CD14-positive monocyte (primary cell): ENCODE results near the gene DNAI2. TPM values are rescaled to one million over a fixed set of nuclear protein-coding genes. Genes with fewer than 3 reads are reported as not detected.

Experiments
- DNase-seq, 3 donors: peaks; one replicate each; pipeline ENCODE4 v3.0.0-alpha.2; 2011 to 2022
- H2AFZ ChIP-seq: 2 replicates; pipeline ENCODE4 v1.6.0; 2012; ENCODE audit warnings: mild to moderate bottlenecking, low read depth, low read length, inconsistent platforms; ENCODE audit not compliant: insufficient read depth, poor library complexity, severe bottlenecking
- H3K27ac ChIP-seq, 2 donors: 1 replicate in 1 of 2; 2 replicates in 1 of 2; pipeline ENCODE4 v1.5.1; 2012 to 2013; ENCODE audit warnings: low read length in 2 of 2, control low read depth in 1 of 2, inconsistent platforms in 1 of 2, low read depth in 1 of 2, mild to moderate bottlenecking in 1 of 2
- H3K27me3 ChIP-seq, 2 donors: one replicate each; pipeline versions ENCODE4 v1.6.0 to v1.6.1; 2011 to 2013; ENCODE audit warnings: low read length in 2 of 2; ENCODE audit not compliant: control insufficient read depth in 2 of 2, insufficient read depth in 2 of 2
- H3K36me3 ChIP-seq, 2 donors: replicated peaks in 1 of 2; 1 replicate in 1 of 2; 2 replicates in 1 of 2; pipeline versions ENCODE4 v1.5.1 to v1.6.1; 2012 to 2013; ENCODE audit warnings: low read length in 2 of 2, control low read depth in 1 of 2, inconsistent platforms in 1 of 2, mild to moderate bottlenecking in 1 of 2; ENCODE audit not compliant: insufficient read depth in 2 of 2, control insufficient read depth in 1 of 2
- H3K4me1 ChIP-seq, 2 donors: 1 replicate in 1 of 2; 2 replicates in 1 of 2; pipeline versions ENCODE4 v1.5.1 to v1.6.1; 2012 to 2013; ENCODE audit warnings: low read length in 2 of 2, control low read depth in 1 of 2, inconsistent platforms in 1 of 2, mild to moderate bottlenecking in 1 of 2, moderate library complexity in 1 of 2; ENCODE audit not compliant: insufficient read depth in 2 of 2, control insufficient read depth in 1 of 2
- H3K4me2 ChIP-seq: replicated peaks from 2 replicates; pipeline ENCODE3; 2012; ENCODE audit warnings: low read length, moderate library complexity, mild to moderate bottlenecking; ENCODE audit not compliant: poor library complexity, severe bottlenecking; ENCODE audit errors: extremely low read depth
- H3K4me3 ChIP-seq, 3 experiments: fragments of 200-600 bp in 1 of 3; sonication (generic) in 1 of 3; replicated peaks in 1 of 3; 1 replicate in 2 of 3; 2 replicates in 1 of 3; pipeline ENCODE4 v1.5.1; 2011 to 2013; ENCODE audit warnings: low read length in 3 of 3, mild to moderate bottlenecking in 3 of 3, control low read depth in 2 of 3, low read depth in 2 of 3, inconsistent platforms in 1 of 3, moderate library complexity in 1 of 3
- H3K79me2 ChIP-seq: 2 replicates; pipeline ENCODE4 v1.6.0; 2012; ENCODE audit warnings: mild to moderate bottlenecking, control low read depth, inconsistent platforms, low read length, moderate library complexity; ENCODE audit not compliant: insufficient read depth
- H3K9ac ChIP-seq: 2 replicates; pipeline ENCODE4 v1.6.0; 2017; ENCODE audit warnings: low read length, mild to moderate bottlenecking; ENCODE audit not compliant: insufficient read depth, poor library complexity, severe bottlenecking
- H3K9me3 ChIP-seq, 2 donors: replicated peaks in 1 of 2; 1 replicate in 1 of 2; 2 replicates in 1 of 2; pipeline versions ENCODE4 v1.5.1 to v1.6.1; 2012 to 2013; ENCODE audit warnings: low read length in 2 of 2, control low read depth in 1 of 2; ENCODE audit not compliant: control insufficient read depth in 1 of 2, insufficient read depth in 1 of 2
- H4K20me1 ChIP-seq: 2 replicates; pipeline ENCODE4 v1.6.0; 2012; ENCODE audit warnings: mild to moderate bottlenecking, low read length, control low read depth, moderate library complexity; ENCODE audit not compliant: insufficient read depth
- H3K27ac Mint-ChIP-seq, 7 donors: one replicate each; pipeline ENCODE4 v1.8.0; 2020; ENCODE audit warnings: mild to moderate bottlenecking in 7 of 7, mixed read lengths in 7 of 7, moderate library complexity in 6 of 7, inconsistent platforms in 2 of 7
- H3K27me3 Mint-ChIP-seq, 3 donors: one replicate each; pipeline ENCODE4 v1.8.0; 2021 to 2022; ENCODE audit warnings: low read depth in 3 of 3, mild to moderate bottlenecking in 3 of 3, mixed read lengths in 3 of 3, moderate library complexity in 3 of 3, inconsistent platforms in 1 of 3
- H3K36me3 Mint-ChIP-seq, 2 donors: one replicate each; pipeline ENCODE4 v1.8.0; 2020; ENCODE audit warnings: mixed read lengths in 2 of 2, inconsistent platforms in 1 of 2, mild to moderate bottlenecking in 1 of 2
- H3K4me1 Mint-ChIP-seq: one replicate; pipeline ENCODE4 v1.8.0; 2020; ENCODE audit warnings: mild to moderate bottlenecking, mixed read lengths
- H3K4me3 Mint-ChIP-seq, 2 donors: one replicate each; pipeline ENCODE4 v1.8.0; 2020; ENCODE audit warnings: mild to moderate bottlenecking in 2 of 2, mixed read lengths in 2 of 2, moderate library complexity in 1 of 2
- H3K9me3 Mint-ChIP-seq, 7 donors: one replicate each; pipeline ENCODE4 v1.8.0; 2020 to 2022; ENCODE audit warnings: mixed read lengths in 7 of 7, mild to moderate bottlenecking in 6 of 7, moderate library complexity in 6 of 7, inconsistent platforms in 2 of 7
- CTCF ChIP-seq: fragments of 200-600 bp; IDR thresholded peaks from one replicate; pipeline ENCODE4 v1.8.0; 2022; ENCODE audit warnings: antibody characterized with exemption, mild to moderate bottlenecking
- WGBS: methylation state at CpG from one replicate; pipeline ENCODE4 v1.1.5; 2013; ENCODE audit warnings: missing lambda C conversion rate; ENCODE audit not compliant: insufficient coverage; 5-methylcytosine and 5-hydroxymethylcytosine counted together
- intact Hi-C, 2 donors: fragments of 100-400 bp; cut with micrococcal nuclease; formaldehyde crosslinking; loops; one replicate each; pipeline versions ENCODE4 v1.15.0 to v1.15.1; 2023
- polyA plus RNA-seq, 3 donors: library from polyadenylated mRNA; depleted of rRNA in 1 of 3; unstranded in 2 of 3; stranded (reverse) in 1 of 3; fragments of 300-500 nt in 2 of 3; fragments of >200 nt in 1 of 3; fragmentation: Illumina TruSeq in 2 of 3; gene quantifications; 1 replicate in 2 of 3; 2 replicates in 1 of 3; pipeline ENCODE4 v1.2.3, GENCODE V29; 2012 to 2021

The DNAI2 gene
- polyA plus RNA-seq, 3 donors = 0.07 TPM; not detected in 2

- intact Hi-C loops = no loop called here
- 85% methylated on average over 7 of the region's 9 CpGs for WGBS
- peaks cover 0 to 2% (median 0%) of the 10 kb centered on the region in 7 donors for H3K9me3 Mint-ChIP-seq
- H3K4me1 ChIP-seq = no peaks in the 10 kb centered on the region
- no peak for TF ChIP-seq CTCF
- no peaks in the 10 kb centered on the region for H3K36me3 ChIP-seq
- H2AFZ ChIP-seq = no peak overlapping the region
- no peak for DNase-seq
- no peaks in the 10 kb centered on the region for H3K79me2 ChIP-seq
- H4K20me1 ChIP-seq = no peaks in the 10 kb centered on the region
- H3K9me3 ChIP-seq = no peaks in the 10 kb centered on the region
- H3K4me3 ChIP-seq = no peak overlapping the region
- H3K27ac ChIP-seq = no peak overlapping the region
- H3K4me3 Mint-ChIP-seq = no peak overlapping the region
- H3K27me3 Mint-ChIP-seq = peaks cover 9 to 14% (median 11%) of the 10 kb centered on the region in 3 donors
- H3K27ac Mint-ChIP-seq = peak overlapping the region in 1 of 7 donors; percentile 48
- no peak overlapping the region for H3K9ac ChIP-seq
- H3K4me2 ChIP-seq = no peak overlapping the region
- H3K36me3 Mint-ChIP-seq = no peaks in the 10 kb centered on the region
- no peaks in the 10 kb centered on the region for H3K27me3 ChIP-seq
- H3K4me1 Mint-ChIP-seq = no peaks in the 10 kb centered on the region
These were observed 69.7 kb downstream of the DNAI2 start for GRCh38 chr17:74343526-74344284.

DNA sequence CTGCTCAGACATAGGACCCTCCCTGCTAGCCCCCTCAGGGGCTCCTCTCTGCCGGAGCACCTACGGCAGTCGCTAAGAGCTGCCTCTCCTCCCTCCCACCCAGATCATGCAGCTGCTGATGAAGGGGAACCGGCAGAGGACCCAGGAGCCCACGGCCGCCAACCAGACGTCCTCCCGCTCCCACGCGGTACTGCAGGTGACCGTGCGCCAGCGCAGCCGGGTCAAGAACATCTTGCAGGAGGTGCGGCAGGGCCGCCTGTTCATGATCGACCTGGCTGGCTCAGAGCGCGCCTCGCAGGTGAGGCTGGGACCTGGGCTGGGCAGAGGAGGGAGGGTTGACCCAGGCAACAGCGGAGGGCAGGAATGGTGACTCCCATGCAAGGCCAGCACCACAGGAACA lies 70.6 kb downstream of the DNAI2 start:
- H3K4me1 ChIP-seq = no peaks in the 10 kb centered on the region
- H3K9ac ChIP-seq = no peak overlapping the region
- no peak overlapping the region for H3K27ac Mint-ChIP-seq
- H2AFZ ChIP-seq = no peak overlapping the region
- H3K36me3 ChIP-seq = no peaks in the 10 kb centered on the region
- H3K9me3 Mint-ChIP-seq = peaks cover 0 to 2% (median 0%) of the 10 kb centered on the region in 7 donors
- H3K79me2 ChIP-seq = no peaks in the 10 kb centered on the region
- DNase-seq = no peak
- 95% methylated on average over 20 of the region's 21 CpGs for WGBS
- H3K27ac ChIP-seq = no peak overlapping the region
- H3K27me3 Mint-ChIP-seq = peaks cover 5 to 12% (median 11%) of the 10 kb centered on the region in 3 donors
- no peak overlapping the region for H3K4me3 Mint-ChIP-seq
- H3K9me3 ChIP-seq = no peaks in the 10 kb centered on the region
- no peak overlapping the region for H3K4me2 ChIP-seq
- TF ChIP-seq CTCF = no peak
- no peak overlapping the region for H3K4me3 ChIP-seq
- H3K4me1 Mint-ChIP-seq = no peaks in the 10 kb centered on the region
- H4K20me1 ChIP-seq = no peaks in the 10 kb centered on the region
- intact Hi-C loops = no loop called here
- peaks cover 0 to 3% of the 10 kb centered on the region in 2 donors for H3K27me3 ChIP-seq
- no peaks in the 10 kb centered on the region for H3K36me3 Mint-ChIP-seq
